Colon (tissue), 2 donors: ENCODE data around the gene SETX.
"Not testable (repeated sequence)": the region's sequence is repeated elsewhere in the genome, so short reads cannot be mapped to it uniquely, and the experiment has no call there.

Experiments
- FAIRE-seq: peaks from 2 replicates; lab custom pipeline; 2012; peaks lifted over from hg19 to GRCh38; lab: Jason Lieb, UNC
- donor health status: control.
- donor health status: control.

Gene SETX

GRCh38 chr9:132354637-132355355 lies at the start of gene SETX:
Gene SETX (minus strand): TSS chr9:132354986. CDS start chr9:132349428, 5,558 bp downstream.
- no peak for FAIRE-seq

GRCh38 chr9:132404228-132404881 lies 49.6 kb upstream of the SETX start:
- FAIRE-seq = no peak

DNA sequence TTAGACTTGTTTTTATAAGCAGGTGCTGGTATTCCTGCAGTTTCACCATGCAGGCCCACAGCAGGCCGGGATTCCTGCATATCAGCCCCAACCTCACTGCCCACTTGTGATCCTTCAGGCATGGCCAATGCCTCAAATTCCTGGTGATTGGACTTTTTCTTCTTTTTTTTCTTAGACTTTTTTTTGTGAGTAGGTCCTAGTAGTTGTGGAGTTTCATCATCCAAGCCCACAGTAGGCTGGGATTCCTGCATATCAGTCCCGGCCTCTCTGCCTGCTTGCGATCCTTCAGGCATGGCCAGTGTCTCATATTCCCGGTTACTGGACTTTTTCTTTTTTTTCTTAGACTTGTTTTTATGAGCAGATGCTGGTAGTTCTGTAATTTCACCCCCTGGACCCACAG lies 47.0 kb upstream of the SETX start:
- no peak for FAIRE-seq

GRCh38 chr9:132395560-132395959 lies 40.8 kb upstream of the SETX start:
- no peak for FAIRE-seq

GRCh38 chr9:132391449-132391848 lies 36.7 kb upstream of the SETX start:
- no peak for FAIRE-seq

DNA sequence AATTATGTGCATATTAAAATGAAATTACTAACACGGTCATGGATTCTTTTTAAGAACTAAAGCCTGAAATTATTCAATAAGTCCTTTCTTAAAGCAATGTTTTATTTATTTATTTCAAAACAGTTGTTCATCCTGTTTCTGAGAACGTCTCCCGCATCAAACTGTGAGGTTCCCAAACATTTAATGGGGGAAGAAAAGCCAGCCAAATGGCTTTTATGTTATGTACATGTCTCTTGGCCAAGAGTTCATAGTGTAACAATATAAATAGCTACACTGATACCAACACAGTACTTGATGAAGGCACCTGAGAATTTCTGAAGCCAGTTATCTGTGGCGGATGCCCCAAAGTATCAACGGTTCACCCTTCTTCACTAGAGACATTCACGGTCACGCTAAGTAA lies 36.2 kb upstream of the SETX start:
- no peak for FAIRE-seq

GRCh38 chr9:132387133-132387532 lies 32.3 kb upstream of the SETX start:
- FAIRE-seq = no peak

DNA sequence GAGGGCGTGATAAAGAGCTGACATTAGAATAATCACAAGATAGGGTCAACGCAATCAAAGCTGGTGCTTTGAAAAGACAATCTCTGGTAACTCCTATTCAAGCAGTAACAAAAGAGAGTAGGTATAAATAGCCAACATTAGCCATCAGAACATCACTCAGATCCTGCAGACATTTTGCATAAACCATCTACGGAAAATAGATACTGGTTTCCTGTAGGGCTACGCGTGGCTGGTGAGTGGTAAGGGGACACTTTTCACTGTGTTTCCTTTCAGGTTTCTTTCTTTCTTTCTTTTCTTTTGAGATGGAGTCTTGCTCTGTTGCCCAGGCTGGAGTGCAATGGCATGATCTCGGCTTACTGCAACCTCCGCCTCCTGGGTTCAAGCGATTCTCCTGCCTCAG lies 29.6 kb upstream of the SETX start:
- FAIRE-seq = no peak

DNA sequence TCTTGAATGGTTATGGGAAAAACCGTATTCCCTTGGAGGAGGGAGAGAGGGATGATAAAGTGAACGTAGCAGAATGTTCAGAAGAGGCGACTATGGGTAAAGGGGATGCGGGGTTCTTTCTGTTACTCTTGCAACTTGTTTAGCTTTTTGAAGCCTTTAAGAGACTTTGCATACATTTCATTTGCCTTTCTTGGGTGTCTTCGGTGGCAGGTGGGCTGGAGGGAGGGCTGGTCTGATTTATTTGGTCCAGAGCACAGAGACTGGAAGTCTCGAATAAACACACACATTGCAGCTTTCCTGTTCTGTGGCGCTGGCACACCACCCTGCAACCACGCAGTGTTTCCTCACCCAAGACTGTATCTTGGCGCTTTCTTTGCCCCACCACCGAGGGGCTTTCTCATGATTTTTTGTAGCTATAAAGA lies 28.7 kb upstream of the SETX start:
- FAIRE-seq = no peak

DNA sequence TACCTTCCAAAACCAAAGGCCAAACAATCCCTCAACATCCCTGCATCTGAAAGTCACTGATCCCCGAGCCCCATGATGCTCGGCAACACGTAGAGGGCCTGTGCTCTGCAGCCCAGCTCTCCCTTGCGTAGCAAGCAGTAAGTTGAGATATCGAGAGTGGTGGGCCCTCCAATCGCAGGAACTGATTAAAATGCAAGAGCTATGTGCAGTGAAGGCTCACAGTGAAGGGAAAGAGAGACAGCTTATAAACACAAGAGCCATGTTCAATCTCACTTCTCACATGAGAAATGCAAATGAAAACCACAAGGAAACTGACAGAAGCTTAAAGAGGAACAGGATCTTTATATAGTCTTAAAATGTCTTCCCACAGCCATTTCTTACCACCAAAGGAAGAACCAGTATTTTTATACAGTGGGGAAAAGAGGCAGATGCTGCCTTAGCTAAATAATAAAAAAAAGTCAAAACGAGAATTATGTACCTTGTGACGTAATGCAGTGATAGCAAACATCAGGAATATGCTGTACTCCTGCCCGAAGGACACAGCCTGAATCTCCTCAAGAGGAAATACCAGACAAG lies 27.3 kb upstream of the SETX start:
- FAIRE-seq = no peak

DNA sequence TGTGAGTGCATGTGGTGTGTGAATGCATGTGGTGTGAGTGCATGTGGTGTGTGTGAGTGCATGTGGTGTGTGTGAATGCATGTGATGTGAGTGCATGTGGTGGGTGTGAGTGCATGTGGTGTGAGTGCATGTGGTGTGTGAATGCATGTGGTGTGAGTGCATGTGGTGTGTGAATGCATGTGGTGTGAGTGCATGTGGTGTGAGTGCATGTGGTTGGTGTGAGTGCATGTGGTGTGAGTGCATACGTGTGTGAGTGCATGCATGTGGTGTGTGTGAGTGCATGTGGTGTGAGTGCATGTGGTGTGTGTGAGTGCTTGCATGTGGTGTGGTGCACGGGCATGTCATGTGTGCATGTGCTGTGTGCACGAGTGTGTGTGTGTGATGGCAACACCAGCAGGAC lies 23.6 kb upstream of the SETX start:
- FAIRE-seq = not testable (repeated sequence)

- FAIRE-seq = not testable (repeated sequence)
Observed at GRCh38 chr9:132377769-132378168, 23.0 kb upstream of the SETX start.

GRCh38 chr9:132372177-132373095 lies 17.6 kb upstream of the SETX start:
- FAIRE-seq = no peak

- FAIRE-seq = no peak
Observed at GRCh38 chr9:132370592-132370991, 15.8 kb upstream of the SETX start.

- no peak for FAIRE-seq
Observed at GRCh38 chr9:132369421-132369820, 14.6 kb upstream of the SETX start.

DNA sequence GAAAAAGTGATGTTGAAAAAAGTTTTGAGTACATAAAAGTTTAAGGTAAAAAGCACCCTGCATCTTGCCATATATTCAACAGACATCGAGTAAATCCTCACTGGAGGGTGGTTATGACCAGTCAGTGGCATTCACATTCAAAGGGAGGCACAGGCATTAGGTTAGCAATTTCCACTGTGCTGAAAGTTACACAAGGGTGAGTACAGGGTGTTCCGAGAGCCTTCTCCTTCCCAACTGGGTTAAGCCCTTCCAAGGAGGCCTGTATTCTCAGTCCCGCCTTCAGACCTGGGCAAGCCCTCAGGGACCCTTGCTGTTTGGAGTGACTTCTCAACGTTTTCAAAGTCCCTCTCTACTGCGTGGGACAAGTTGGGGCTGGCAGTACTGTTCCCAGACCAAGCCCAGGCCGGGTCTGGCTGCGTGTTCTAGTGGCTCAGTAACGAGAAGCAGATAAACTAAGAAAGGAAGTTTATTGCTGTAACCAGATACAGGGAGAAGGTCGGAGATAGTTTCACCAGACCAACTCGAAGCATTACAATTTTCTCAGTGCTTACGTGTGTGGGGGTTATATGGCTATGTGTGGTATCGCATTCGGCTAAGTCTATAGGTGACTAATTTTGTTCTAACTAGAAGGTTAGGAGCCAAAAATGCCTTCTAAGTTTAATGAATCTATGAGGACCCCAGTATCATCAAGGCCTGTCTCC lies 13.0 kb upstream of the SETX start:
- no peak for FAIRE-seq

DNA sequence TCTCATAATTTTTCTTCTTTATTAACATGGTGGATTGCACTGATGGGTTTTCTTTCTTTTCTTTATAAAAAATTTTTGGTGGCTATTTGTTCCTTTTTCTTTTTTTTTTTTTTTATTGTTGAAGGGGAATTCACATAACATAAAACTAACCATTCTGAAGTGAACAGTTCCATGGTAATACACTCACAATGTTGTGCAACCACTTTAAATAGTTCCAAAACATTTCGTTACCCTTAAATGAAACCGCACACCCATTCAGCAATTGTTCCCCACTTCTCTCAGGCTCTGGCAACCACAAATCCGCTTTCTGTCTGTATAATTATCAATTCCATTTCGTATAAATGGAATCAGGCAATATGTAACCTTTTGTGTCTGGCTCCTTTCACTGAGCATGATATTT lies 11.7 kb upstream of the SETX start:
- FAIRE-seq = no peak

GRCh38 chr9:132365986-132366385 lies 11.2 kb upstream of the SETX start:
- no peak for FAIRE-seq

DNA sequence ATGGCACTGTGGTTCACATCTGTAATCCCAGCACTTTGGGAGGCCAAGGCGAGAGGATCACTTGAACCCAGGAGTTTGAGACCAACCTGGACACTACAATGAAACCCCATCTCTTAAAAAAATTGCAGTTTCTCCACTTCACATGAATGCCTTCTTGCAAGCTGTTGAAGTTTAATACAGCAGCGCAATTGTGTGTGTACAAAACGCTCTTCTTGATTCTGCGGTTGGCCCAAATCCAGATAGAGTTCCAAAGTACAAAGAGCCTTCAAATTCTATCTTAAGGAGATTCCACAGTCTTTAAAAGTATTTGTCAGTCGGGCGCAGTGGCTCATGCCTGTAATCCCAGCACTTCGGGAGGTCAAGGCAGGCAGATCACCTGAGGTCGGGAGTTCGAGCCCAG lies 9.3 kb upstream of the SETX start:
- FAIRE-seq = no peak

- no peak for FAIRE-seq
Observed at GRCh38 chr9:132357764-132358163, 3.0 kb upstream of the SETX start.

- no peak for FAIRE-seq
Observed at GRCh38 chr9:132356324-132356924, 1.6 kb upstream of the SETX start.
